Breast epithelium (tissue), 3 donors: ENCODE data around the gene LDLRAD3.

ENCODE experiments used
- POLR2A ChIP-seq: fragments of 450-650 bp; IDR thresholded peaks from one replicate; pipeline ENCODE4 v1.6.1; 2016; ENCODE audit warnings: antibody characterized with exemption, mild to moderate bottlenecking, moderate library complexity
- POLR2AphosphoS5 ChIP-seq, 3 donors: sonication (generic); formaldehyde crosslinking; IDR thresholded peaks; one replicate each; pipeline ENCODE4 v1.6.1; 2017; ENCODE audit warnings: antibody characterized with exemption in 3 of 3
- TF ChIP-seq, protein P1 (sequence below), 3 donors: fragments of 450-650 bp; IDR thresholded peaks; one replicate each; pipeline ENCODE4 v1.5.1; 2016 to 2017; ENCODE audit warnings: antibody characterized with exemption in 3 of 3, mild to moderate bottlenecking in 3 of 3, moderate library complexity in 3 of 3

DNA sequence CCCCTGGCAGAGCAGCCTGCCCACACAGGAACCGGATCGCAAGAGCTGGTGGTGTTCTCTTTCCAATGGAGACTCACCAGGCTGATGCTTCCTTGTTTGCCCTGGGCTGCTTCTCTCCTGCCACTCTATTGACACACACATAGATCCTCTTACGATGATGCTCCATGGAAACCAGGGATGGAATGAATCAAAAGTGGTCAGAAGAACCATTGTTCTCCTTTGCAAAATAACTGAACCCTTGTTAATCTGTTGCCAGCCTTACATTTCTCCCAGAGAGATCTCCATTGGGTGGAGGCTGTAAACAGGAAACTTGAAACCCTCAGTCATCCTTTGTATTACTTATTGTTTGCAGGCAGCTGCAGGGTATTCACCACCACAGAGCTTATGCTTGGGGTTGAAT, 24.6 kb upstream of the LDLRAD3 start:
- TF ChIP-seq, protein P1, sequence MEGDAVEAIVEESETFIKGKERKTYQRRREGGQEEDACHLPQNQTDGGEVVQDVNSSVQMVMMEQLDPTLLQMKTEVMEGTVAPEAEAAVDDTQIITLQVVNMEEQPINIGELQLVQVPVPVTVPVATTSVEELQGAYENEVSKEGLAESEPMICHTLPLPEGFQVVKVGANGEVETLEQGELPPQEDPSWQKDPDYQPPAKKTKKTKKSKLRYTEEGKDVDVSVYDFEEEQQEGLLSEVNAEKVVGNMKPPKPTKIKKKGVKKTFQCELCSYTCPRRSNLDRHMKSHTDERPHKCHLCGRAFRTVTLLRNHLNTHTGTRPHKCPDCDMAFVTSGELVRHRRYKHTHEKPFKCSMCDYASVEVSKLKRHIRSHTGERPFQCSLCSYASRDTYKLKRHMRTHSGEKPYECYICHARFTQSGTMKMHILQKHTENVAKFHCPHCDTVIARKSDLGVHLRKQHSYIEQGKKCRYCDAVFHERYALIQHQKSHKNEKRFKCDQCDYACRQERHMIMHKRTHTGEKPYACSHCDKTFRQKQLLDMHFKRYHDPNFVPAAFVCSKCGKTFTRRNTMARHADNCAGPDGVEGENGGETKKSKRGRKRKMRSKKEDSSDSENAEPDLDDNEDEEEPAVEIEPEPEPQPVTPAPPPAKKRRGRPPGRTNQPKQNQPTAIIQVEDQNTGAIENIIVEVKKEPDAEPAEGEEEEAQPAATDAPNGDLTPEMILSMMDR (IDR thresholded peaks at IDR 0.05): no peak
- no peak for TF ChIP-seq POLR2A
- no peak for TF ChIP-seq POLR2AphosphoS5 (IDR thresholded peaks at IDR 0.05)
